Panc1 (cell line): Measurements from ENCODE around the gene HMGN5. TPM values are rescaled to one million over a fixed set of nuclear protein-coding genes. Genes with fewer than 3 reads are reported as not detected.

Experiments used
- ATAC-seq: fragments of 200-7000 bp; cut with Tn5 transposase; 2 replicates; pipeline ENCODE4 v1.9.1; 2020; ENCODE audit warnings: mild to moderate bottlenecking, moderate library complexity
- BruUV-seq: library from RNA; stranded (reverse); fragments of 400-500 nt; replicated peaks from 2 replicates; lab custom pipeline; 2021; lab: Mats Ljungman, UMichigan
- CTCF ChIA-PET: fragments of 300-600 bp; sonication (Branson Sonifier 250); formaldehyde crosslinking; loops from one replicate; lab custom pipeline; 2022; ENCODE audit warnings: antibody characterized with exemption; lab: Charles Lee
- POLR2A ChIA-PET: fragments of 300-600 bp; sonication (Branson Sonifier 250); formaldehyde crosslinking; loops from one replicate; lab custom pipeline; 2022; ENCODE audit warnings: antibody characterized with exemption; lab: Charles Lee
- DNase-seq: peaks from one replicate; pipeline ENCODE4 v3.0.0-alpha.2; 2010; ENCODE audit warnings: low read depth, low spot score
- H3K27ac ChIP-seq: 2 replicates; pipeline ENCODE4 v1.5.1; 2011; ENCODE audit warnings: mild to moderate bottlenecking, low read length, inconsistent platforms
- H3K27me3 ChIP-seq: fragments of 200-500 bp; sonication (Bioruptor generic); 2 replicates; pipeline ENCODE4 v1.6.0; 2014; ENCODE audit warnings: low read length, inconsistent platforms; ENCODE audit not compliant: control insufficient read depth, insufficient read depth
- H3K36me3 ChIP-seq: fragments of 200-500 bp; sonication (Bioruptor generic); 2 replicates; pipeline ENCODE4 v1.5.1; 2014; ENCODE audit warnings: inconsistent platforms, mild to moderate bottlenecking, low read length, moderate library complexity; ENCODE audit not compliant: control insufficient read depth, insufficient read depth
- H3K4me1 ChIP-seq: 2 replicates; pipeline ENCODE4 v1.5.1; 2011; ENCODE audit warnings: inconsistent platforms, mild to moderate bottlenecking, low read length, moderate library complexity; ENCODE audit not compliant: control insufficient read depth, insufficient read depth
- H3K4me3 ChIP-seq, 2 experiments: 2 replicates each; pipeline ENCODE4 v1.5.1; 2011 to 2012; ENCODE audit warnings: low read depth in 2 of 2, low read length in 2 of 2, mild to moderate bottlenecking in 2 of 2, inconsistent platforms in 1 of 2, moderate library complexity in 1 of 2
- H3K9me3 ChIP-seq: fragments of 200-500 bp; sonication (Bioruptor generic); 2 replicates; pipeline ENCODE4 v1.5.1; 2014; ENCODE audit warnings: low read depth, mild to moderate bottlenecking, inconsistent platforms, low read length, moderate library complexity; ENCODE audit not compliant: control insufficient read depth, insufficient read depth
- CTCF ChIP-seq: fragments of 450-650 bp; IDR thresholded peaks from 2 replicates; pipeline ENCODE4 v1.5.1; 2017; ENCODE audit warnings: mild to moderate bottlenecking
- POLR2AphosphoS5 ChIP-seq: IDR thresholded peaks from 2 replicates; pipeline ENCODE4 v1.6.1; 2012; ENCODE audit warnings: mild to moderate bottlenecking, low read depth, low read length, moderate library complexity
- REST ChIP-seq, 2 experiments: IDR thresholded peaks; 2 replicates each; pipeline ENCODE4 v1.6.1; 2011 to 2012; ENCODE audit warnings: low read depth in 2 of 2, control low read depth in 1 of 2, low read length in 1 of 2, mild to moderate bottlenecking in 1 of 2, moderate library complexity in 1 of 2; ENCODE audit not compliant: insufficient read depth in 1 of 2
- SIN3A ChIP-seq: IDR thresholded peaks from 2 replicates; pipeline ENCODE4 v1.6.1; 2012; ENCODE audit warnings: low read depth, mild to moderate bottlenecking, low read length, moderate library complexity, borderline replicate concordance; ENCODE audit not compliant: insufficient read depth
- TCF7L2 ChIP-seq: IDR thresholded peaks from 2 replicates; pipeline ENCODE4 v1.6.1; 2011; ENCODE audit warnings: mild to moderate bottlenecking, low read depth, low read length, inconsistent platforms
- in situ Hi-C: cut with HindIII; loops from 2 replicates; pipeline ENCODE4 v1.10.0; 2016; ENCODE audit warnings: low sequenced_read_pairs, low pct_unique_long_range_greater_than_20kb
- intact Hi-C: fragments of 100-400 bp; cut with micrococcal nuclease; formaldehyde crosslinking; loops from one replicate; pipeline ENCODE4 v1.10.0; 2022; ENCODE audit not compliant: unreplicated experiment
- total RNA-seq: library from RNA; stranded (reverse); gene quantifications from one replicate; pipeline ENCODE4 v1.2.1, GENCODE V29; 2021; ENCODE audit not compliant: unreplicated experiment

HMGN5 gene
- total RNA-seq, 1 experiment from 2014 or later = 1.5 TPM

GRCh38 chrX:81229229-81229628 lies 27.5 kb upstream of the HMGN5 start:
- in situ Hi-C loops = no loop called here
- ChIA-PET CTCF (no interaction called here), POLR2A (no interaction called here)
- Histone ChIP-seq H3K27ac (no peak overlapping the region), H3K9me3 (no peaks in the 10 kb centered on the region), H3K4me1 (no peaks in the 10 kb centered on the region), H3K36me3 (no peaks in the 10 kb centered on the region), H3K4me3 (no peak overlapping the region), H3K27me3 (no peaks in the 10 kb centered on the region)
- intact Hi-C loops = no loop called here
- ATAC-seq (no peak), DNase-seq (no peak)
- TF ChIP-seq TCF7L2 (no peak), CTCF (no peak), REST (IDR thresholded peaks at IDR 0.05; ENCODE audit: insufficient read depth in 1 of 2, low read depth in 2 of 2, low read length in 1 of 2) (no peak), POLR2AphosphoS5 (no peak), SIN3A (no peak)
- BruUV-seq = no TSS peak

GRCh38 chrX:81215685-81216084 lies 14.0 kb upstream of the HMGN5 start:
- in situ Hi-C loops = no loop called here
- intact Hi-C loops = no loop called here
- TF ChIP-seq SIN3A (no peak), REST (IDR thresholded peaks at IDR 0.05; ENCODE audit: insufficient read depth in 1 of 2, low read depth in 2 of 2, low read length in 1 of 2) (no peak), CTCF (no peak)

More at GRCh38 chrX:81215685-81216084, 14.0 kb upstream of the HMGN5 start:
- Histone ChIP-seq H3K4me3 (no peak overlapping the region), H3K9me3 (no peaks in the 10 kb centered on the region), H3K27me3 (no peaks in the 10 kb centered on the region), H3K4me1 (no peaks in the 10 kb centered on the region), H3K36me3 (no peaks in the 10 kb centered on the region), H3K27ac (no peak overlapping the region)
- ChIA-PET CTCF (no interaction called here), POLR2A (no interaction called here)
- no peak for DNase-seq
- no peak for ATAC-seq
- BruUV-seq = no TSS peak
